Measurements from ENCODE around the gene PTMA. TPM values are rescaled to one million over a fixed set of nuclear protein-coding genes. Genes with fewer than 3 reads are reported as not detected.

The PTMA gene
- total and polyA plus RNA-seq, 7 donors = 124 to 347 (median 210) TPM

DNA sequence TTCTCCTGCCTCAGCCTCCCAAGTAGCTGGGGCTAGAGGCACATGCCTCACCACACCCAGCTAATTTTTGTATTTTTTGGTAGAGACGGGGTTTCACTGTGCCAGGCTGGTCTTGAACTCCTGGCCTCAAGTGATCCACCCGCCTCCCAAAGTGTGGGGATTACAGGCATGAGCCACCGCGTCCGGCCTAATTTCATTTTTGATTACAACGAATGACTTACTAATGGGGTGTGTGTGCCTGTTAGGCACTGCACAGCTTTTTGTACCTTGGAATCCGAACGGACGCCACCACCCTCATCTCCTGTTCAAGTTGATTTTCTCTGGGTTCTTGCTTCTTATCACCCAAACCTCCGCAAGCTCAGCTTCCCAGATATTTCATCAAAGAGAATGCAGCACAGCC is 17.2 kb downstream of the PTMA start:
- H3K9me3 ChIP-seq = no peaks in the 10 kb centered on the region
- intact Hi-C loops (cut with DNase I) = no loop called here
- no peaks in the 10 kb centered on the region for H3K36me3 ChIP-seq (ENCODE audit: insufficient read depth in 1 of 2, low read depth in 1 of 2)
- no peaks in the 10 kb centered on the region for H3K27me3 ChIP-seq (ENCODE audit: insufficient read depth in 3 of 3, low read length in 2 of 3)
- H3K4me3 ChIP-seq = no peak overlapping the region
- no peak for TF ChIP-seq CTCF (IDR thresholded peaks at IDR 0.05)
- peaks cover 3% of the 10 kb centered on the region for H3K4me1 ChIP-seq
- 71 to 89% (median 77%) methylated on average over 10 of the region's 10 CpGs for WGBS, 3 donors
- H3K27ac ChIP-seq = no peak overlapping the region
- no peak for DNase-seq
- no peak for ATAC-seq

- intact Hi-C loops (cut with DNase I) = no loop called here
- H3K36me3 ChIP-seq (ENCODE audit: insufficient read depth in 1 of 2, low read depth in 1 of 2) = no peaks in the 10 kb centered on the region
- no peak for TF ChIP-seq CTCF (IDR thresholded peaks at IDR 0.05)
- WGBS, 3 donors = 76 to 87% (median 78%) methylated on average over 8 of the region's 8 CpGs
- no peak overlapping the region for H3K4me3 ChIP-seq
- no peaks in the 10 kb centered on the region for H3K27me3 ChIP-seq (ENCODE audit: insufficient read depth in 3 of 3, low read length in 2 of 3)
- DNase-seq (no peak), ATAC-seq (peak in 1 of 4 donors; percentile 9)
- peaks cover 3% of the 10 kb centered on the region for H3K4me1 ChIP-seq
- H3K27ac ChIP-seq = no peak overlapping the region
- H3K9me3 ChIP-seq = no peaks in the 10 kb centered on the region
Observed at GRCh38 chr2:231726276-231726675, 18.0 kb downstream of the PTMA start.

DNA sequence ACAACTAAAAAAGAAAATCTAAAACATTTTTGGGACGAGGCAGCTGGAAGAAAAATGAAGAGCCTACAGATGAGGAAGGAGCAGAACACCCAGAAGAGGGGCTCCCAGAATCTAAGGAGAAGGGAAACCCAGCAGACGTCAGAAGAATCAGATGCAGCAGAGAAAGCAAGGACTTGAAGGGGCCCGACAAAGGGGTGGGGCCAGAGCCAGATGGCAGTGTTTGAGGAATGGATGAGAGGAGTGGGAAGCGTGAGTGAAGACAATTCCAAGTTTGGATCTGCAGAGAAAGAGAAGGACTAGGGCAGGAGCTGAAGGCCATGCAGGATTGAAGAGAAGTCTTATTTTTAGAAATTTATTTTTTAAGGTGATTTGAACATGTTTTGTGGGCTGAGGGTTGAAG is 19.3 kb downstream of the PTMA start:
- Histone ChIP-seq H3K4me1 (no peaks in the 10 kb centered on the region), H3K27me3 (ENCODE audit: insufficient read depth in 3 of 3, low read length in 2 of 3) (no peaks in the 10 kb centered on the region), H3K27ac (no peak overlapping the region), H3K36me3 (ENCODE audit: insufficient read depth in 1 of 2, low read depth in 1 of 2) (peaks cover 0 to 5% of the 10 kb centered on the region in 2 donors), H3K4me3 (no peak overlapping the region), H3K9me3 (no peaks in the 10 kb centered on the region)
- TF ChIP-seq CTCF (IDR thresholded peaks at IDR 0.05) = no peak
- intact Hi-C loops (cut with DNase I) = no loop called here
- DNase-seq = no peak
- 64 to 70% (median 66%) methylated on average over 4 of the region's 4 CpGs for WGBS, 3 donors
- ATAC-seq = no peak

DNA sequence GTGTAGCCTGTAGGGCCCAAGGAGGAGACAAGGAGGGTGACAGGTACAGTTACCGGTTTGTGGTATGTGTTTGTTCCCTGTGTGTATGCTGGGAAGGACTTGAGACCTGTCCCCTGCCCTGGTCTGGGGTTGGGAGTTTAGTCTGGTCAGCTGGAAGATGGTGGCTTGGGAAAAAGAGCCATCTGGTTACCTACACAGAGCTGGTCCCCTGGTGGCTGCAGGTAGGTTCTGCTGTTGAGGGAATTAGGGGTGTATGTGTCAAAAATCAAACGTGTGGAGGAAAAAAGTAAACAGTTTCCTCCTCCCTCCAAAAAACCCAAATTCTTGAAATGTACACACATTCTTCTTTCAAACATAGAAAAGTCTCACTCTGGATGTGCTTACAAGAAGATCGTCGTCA is 24.3 kb downstream of the PTMA start:
- H3K36me3 ChIP-seq (ENCODE audit: insufficient read depth in 1 of 2, low read depth in 1 of 2) = peaks cover 0 to 30% of the 10 kb centered on the region in 2 donors
- no peaks in the 10 kb centered on the region for H3K27me3 ChIP-seq (ENCODE audit: insufficient read depth in 3 of 3, low read length in 2 of 3)
- no peaks in the 10 kb centered on the region for H3K9me3 ChIP-seq
- DNase-seq (no peak), ATAC-seq (no peak)
- H3K4me1 ChIP-seq = no peaks in the 10 kb centered on the region
- TF ChIP-seq CTCF (IDR thresholded peaks at IDR 0.05) = no peak
- no peak overlapping the region for H3K4me3 ChIP-seq
- intact Hi-C loops (cut with DNase I) = no loop called here
- WGBS, 3 donors = 83 to 88% (median 84%) methylated on average over 4 of the region's 4 CpGs
- no peak overlapping the region for H3K27ac ChIP-seq

DNA sequence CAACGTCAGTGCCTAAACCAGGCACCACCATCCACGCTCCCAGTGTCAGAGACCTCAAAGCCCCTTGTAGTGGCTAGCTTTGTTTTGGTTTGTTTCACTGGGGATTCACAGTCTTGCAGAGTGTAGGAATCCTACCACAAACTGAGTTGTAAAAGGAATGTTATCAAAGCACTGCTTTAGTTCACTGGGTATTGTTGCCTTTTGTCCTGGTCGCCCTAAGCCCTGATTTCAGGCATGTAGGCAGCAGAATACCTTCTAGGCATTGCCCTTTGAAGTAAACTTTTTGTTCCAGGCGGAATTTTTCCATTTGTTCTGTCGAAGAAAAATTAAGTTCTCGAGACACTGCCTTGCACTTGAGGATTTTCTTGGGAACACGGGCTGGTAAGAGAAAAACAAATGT is 29.4 kb downstream of the PTMA start:
- peaks cover 0 to 38% of the 10 kb centered on the region in 2 donors for H3K36me3 ChIP-seq (ENCODE audit: insufficient read depth in 1 of 2, low read depth in 1 of 2)
- TF ChIP-seq CTCF (IDR thresholded peaks at IDR 0.05) = no peak
- H3K27me3 ChIP-seq (ENCODE audit: insufficient read depth in 3 of 3, low read length in 2 of 3) = no peaks in the 10 kb centered on the region
- H3K9me3 ChIP-seq = no peaks in the 10 kb centered on the region
- 94 to 95% (median 94%) methylated on average over 7 of the region's 7 CpGs for WGBS, 3 donors
- intact Hi-C loops (cut with DNase I) = no loop called here
- no peak overlapping the region for H3K27ac ChIP-seq
- ATAC-seq (no peak), DNase-seq (no peak)
- no peaks in the 10 kb centered on the region for H3K4me1 ChIP-seq
- H3K4me3 ChIP-seq = no peak overlapping the region

All from psoas muscle (tissue), 8 donors.